Ascending aorta (tissue), 2 donors: ENCODE data around the gene AADAC. TPM values are rescaled to one million over a fixed set of nuclear protein-coding genes. Genes with fewer than 3 reads are reported as not detected.

Experiments used
- DNase-seq, 2 donors: peaks; one replicate each; pipeline ENCODE4 v3.0.0-alpha.2; 2019; ENCODE audit warnings: low spot score in 2 of 2
- H3K27ac ChIP-seq, 2 donors: fragments of 200-600 bp; sonication (generic); one replicate each; pipeline ENCODE4 v1.5.1; 2016 to 2017; ENCODE audit warnings: mild to moderate bottlenecking in 1 of 2
- H3K27me3 ChIP-seq: fragments of 200-600 bp; sonication (generic); one replicate; pipeline ENCODE4 v1.5.1; 2017
- H3K36me3 ChIP-seq, 2 donors: fragments of 200-600 bp; sonication (generic); one replicate each; pipeline ENCODE4 v1.5.1; 2016
- H3K4me1 ChIP-seq, 2 donors: fragments of 200-600 bp; sonication (generic); one replicate each; pipeline ENCODE4 v1.5.1; 2016 to 2017; ENCODE audit warnings: mild to moderate bottlenecking in 1 of 2
- H3K4me3 ChIP-seq, 2 donors: fragments of 200-600 bp; sonication (generic); one replicate each; pipeline ENCODE4 v1.5.1; 2016 to 2017; ENCODE audit warnings: mild to moderate bottlenecking in 1 of 2
- H3K9me3 ChIP-seq, 2 donors: fragments of 200-600 bp; sonication (generic); one replicate each; pipeline ENCODE4 v1.5.1; 2016
- CTCF ChIP-seq, 3 experiments: fragments of 200-600 bp in 2 of 3; fragments of 450-650 bp in 1 of 3; sonication (generic) in 2 of 3; IDR thresholded peaks; one replicate each; pipeline ENCODE4 v1.5.1; 2016 to 2019; ENCODE audit warnings: antibody characterized with exemption in 3 of 3, mild to moderate bottlenecking in 1 of 3, moderate library complexity in 1 of 3
- intact Hi-C: fragments of 100-400 bp; cut with DNase I; formaldehyde crosslinking; loops from one replicate; pipeline ENCODE4 v1.15.1; 2023
- total RNA-seq: library from RNA; depleted of rRNA; stranded (reverse); fragments of >200 nt; gene quantifications from one replicate; pipeline ENCODE4 v1.1.0, GENCODE V29; 2016

The AADAC gene
- total RNA-seq, 1 donor from 2014 or later = 1.2 TPM

DNA sequence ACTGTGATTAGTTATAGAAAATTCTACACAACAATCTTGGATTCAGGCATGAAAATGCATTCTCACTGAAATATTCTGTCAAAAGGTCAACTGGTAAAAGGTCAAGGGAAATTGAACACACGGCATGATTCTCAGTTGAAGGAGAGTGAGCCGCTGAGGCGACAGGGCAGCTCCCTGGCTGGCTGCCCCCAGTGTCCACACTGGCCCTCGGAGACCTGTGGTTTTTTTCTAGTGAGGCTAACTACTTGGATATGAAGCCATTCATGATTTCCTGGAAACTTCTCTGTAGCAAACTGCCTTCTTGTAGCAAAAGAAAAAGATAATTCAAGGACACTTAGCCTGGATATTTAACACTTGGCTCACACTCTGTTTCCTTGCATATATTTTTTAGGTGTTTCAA, 43.0 kb upstream of the AADAC start:
- Histone ChIP-seq H3K27me3 (no peaks in the 10 kb centered on the region), H3K27ac (peak overlapping the region; percentile 51), H3K4me3 (no peak overlapping the region), H3K4me1 (peaks cover 3 to 26% of the 10 kb centered on the region in 2 donors), H3K36me3 (no peaks in the 10 kb centered on the region), H3K9me3 (no peaks in the 10 kb centered on the region)
- no peak for TF ChIP-seq CTCF (IDR thresholded peaks at IDR 0.05)
- intact Hi-C loops = loop anchor here (10.0 kb wide), 1 partner anchor 144 kb away; no protein-coding TSS in a partner anchor
- DNase-seq = peak in 1 of 2 donors; percentile 67

GRCh38 chr3:151772825-151773480, 41.0 kb upstream of the AADAC start:
- peaks cover 3 to 26% of the 10 kb centered on the region in 2 donors for H3K4me1 ChIP-seq
- intact Hi-C loops = loop anchor here (10.0 kb wide), 1 partner anchor 142 kb away; no protein-coding TSS in a partner anchor
- TF ChIP-seq CTCF (IDR thresholded peaks at IDR 0.05) = no peak
- H3K9me3 ChIP-seq = no peaks in the 10 kb centered on the region
- no peak overlapping the region for H3K4me3 ChIP-seq
- no peaks in the 10 kb centered on the region for H3K27me3 ChIP-seq
- H3K27ac ChIP-seq = no peak overlapping the region
- H3K36me3 ChIP-seq = no peaks in the 10 kb centered on the region
- no peak for DNase-seq

DNA sequence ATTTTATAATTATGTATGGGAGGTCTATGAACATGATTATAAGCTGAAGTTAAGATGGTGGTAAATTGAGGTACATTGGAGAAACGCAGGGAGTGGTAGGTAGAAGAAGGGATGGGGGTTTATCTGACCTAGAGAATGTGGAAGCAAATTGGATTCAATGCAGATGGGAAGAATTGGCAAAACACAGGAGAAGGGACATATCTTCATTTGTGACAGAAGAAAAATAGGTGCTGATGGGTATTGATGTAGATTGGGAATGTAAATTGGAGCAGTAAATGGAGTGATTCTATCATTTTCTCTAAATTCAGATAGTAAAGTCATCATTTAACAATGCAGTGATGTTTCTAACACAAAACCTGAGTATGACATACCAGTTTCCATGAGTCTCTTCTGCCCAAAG, 39.7 kb upstream of the AADAC start:
- Histone ChIP-seq H3K27me3 (no peaks in the 10 kb centered on the region), H3K4me3 (no peak overlapping the region), H3K9me3 (no peaks in the 10 kb centered on the region), H3K27ac (no peak overlapping the region), H3K4me1 (peaks cover 3 to 24% of the 10 kb centered on the region in 2 donors), H3K36me3 (no peaks in the 10 kb centered on the region)
- TF ChIP-seq CTCF (IDR thresholded peaks at IDR 0.05) = no peak
- intact Hi-C loops = loop anchor here (10.0 kb wide), 1 partner anchor 141 kb away; no protein-coding TSS in a partner anchor
- no peak for DNase-seq

GRCh38 chr3:151774910-151775309, 39.0 kb upstream of the AADAC start:
- Histone ChIP-seq H3K27me3 (no peaks in the 10 kb centered on the region), H3K4me3 (no peak overlapping the region), H3K4me1 (peaks cover 3 to 20% of the 10 kb centered on the region in 2 donors), H3K9me3 (no peaks in the 10 kb centered on the region), H3K36me3 (no peaks in the 10 kb centered on the region), H3K27ac (no peak overlapping the region)
- no peak for DNase-seq
- no peak for TF ChIP-seq CTCF (IDR thresholded peaks at IDR 0.05)
- intact Hi-C loops = loop anchor here (10.0 kb wide), 1 partner anchor 140 kb away; no protein-coding TSS in a partner anchor

GRCh38 chr3:151775314-151776258, 38.3 kb upstream of the AADAC start:
- no peak for DNase-seq
- intact Hi-C loops = loop anchor here (10.0 kb wide), 1 partner anchor 139 kb away; no protein-coding TSS in a partner anchor
- no peaks in the 10 kb centered on the region for H3K27me3 ChIP-seq
- H3K4me1 ChIP-seq = peaks cover 3 to 19% of the 10 kb centered on the region in 2 donors
- no peak overlapping the region for H3K4me3 ChIP-seq
- H3K36me3 ChIP-seq = no peaks in the 10 kb centered on the region
- TF ChIP-seq CTCF (IDR thresholded peaks at IDR 0.05) = no peak
- no peaks in the 10 kb centered on the region for H3K9me3 ChIP-seq
- no peak overlapping the region for H3K27ac ChIP-seq
